HPDE6-E6E7 (cell line): ENCODE results near the gene SMTNL1.

Experiments
- DNase-seq: peaks from one replicate; pipeline ENCODE4 v3.0.0; 2011; ENCODE audit warnings: missing footprints; ENCODE audit errors: extremely low spot score

The SMTNL1 gene

GRCh38 chr11:57588046-57588710 is 50.8 kb downstream of the SMTNL1 start:
- DNase-seq: no peak

- DNase-seq: no peak
Observed at GRCh38 chr11:57596266-57596885, 59.0 kb downstream of the SMTNL1 start.

GRCh38 chr11:57597461-57597915 is 60.1 kb downstream of the SMTNL1 start, which contains the start of gene SERPING1:
Gene SERPING1, plus strand, starts transcription at chr11:57597685. Its CDS starts 586 bp downstream, at chr11:57598271.
- no peak for DNase-seq

GRCh38 chr11:57597916-57598830 is 60.8 kb downstream of the SMTNL1 start:
- no peak for DNase-seq

- DNase-seq: no peak
Observed at GRCh38 chr11:57598831-57599155, 61.4 kb downstream of the SMTNL1 start.

- DNase-seq: no peak
Observed at GRCh38 chr11:57599381-57599780, 62.0 kb downstream of the SMTNL1 start.
